ENCODE data around the gene ERO1A. TPM values are rescaled to one million over a fixed set of nuclear protein-coding genes. Genes with fewer than 3 reads are reported as not detected.

Gene ERO1A
- polyA plus RNA-seq, 1 donor, result 16.4 TPM

DNA sequence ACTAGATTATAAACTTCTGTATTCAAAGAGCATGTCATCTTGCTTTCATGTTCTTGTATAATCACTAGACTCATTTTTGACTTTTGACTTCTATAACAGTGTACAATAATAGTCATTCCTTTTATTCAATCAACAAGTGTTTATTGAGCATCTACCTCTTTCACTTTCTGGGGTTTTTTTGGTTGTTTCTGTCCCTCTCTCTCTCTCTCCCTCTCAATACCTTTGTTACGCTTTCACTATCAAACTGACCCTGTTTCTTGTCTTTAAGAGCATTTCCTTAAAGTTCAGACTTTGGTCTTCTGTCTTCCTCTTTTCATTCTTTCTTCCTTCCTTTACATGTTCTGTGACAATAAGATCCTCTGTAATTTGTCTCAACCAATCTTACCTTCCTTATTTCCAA lies 93.2 kb downstream of the ERO1A start:
- no peak for DNase-seq (ENCODE audit: low read depth)

DNA sequence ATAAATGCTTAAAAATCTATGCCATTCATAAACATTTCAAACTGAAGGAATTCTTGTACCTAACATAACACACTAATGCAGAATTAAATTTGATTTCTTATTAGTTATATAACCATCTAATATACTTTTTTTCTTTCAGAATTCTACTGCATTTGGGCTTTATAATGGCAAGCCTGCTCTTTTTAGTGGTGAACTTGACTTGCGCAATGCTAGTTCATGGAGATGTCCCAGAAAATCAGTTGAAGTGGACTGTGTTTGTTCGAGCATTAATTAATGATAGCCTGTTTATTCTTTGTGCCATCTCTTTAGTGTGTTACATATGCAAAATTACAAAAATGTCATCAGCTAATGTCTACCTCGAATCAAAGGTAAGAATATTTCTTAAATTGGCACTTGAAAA lies 95.4 kb downstream of the ERO1A start:
- DNase-seq (ENCODE audit: low read depth), result no peak

DNA sequence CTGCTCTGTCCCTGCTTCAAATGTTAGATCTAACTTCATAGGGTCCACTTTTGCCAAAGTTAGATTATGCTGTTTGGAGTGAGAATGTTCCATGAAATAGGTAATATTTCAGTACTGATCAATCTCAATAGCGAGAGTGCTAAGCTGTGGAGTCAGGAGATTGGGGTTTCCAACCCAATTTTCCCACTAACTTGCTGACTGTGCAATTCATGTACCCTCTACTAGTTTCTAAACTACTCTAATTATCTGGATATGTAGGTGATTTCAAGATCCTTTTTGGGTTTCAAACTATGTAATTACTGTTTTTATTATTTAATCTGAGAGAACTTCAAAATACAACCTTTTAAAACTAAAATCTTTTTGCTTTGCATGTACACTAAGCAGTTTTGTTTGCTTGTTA lies 96.8 kb downstream of the ERO1A start:
- DNase-seq (ENCODE audit: low read depth), result no peak

DNA sequence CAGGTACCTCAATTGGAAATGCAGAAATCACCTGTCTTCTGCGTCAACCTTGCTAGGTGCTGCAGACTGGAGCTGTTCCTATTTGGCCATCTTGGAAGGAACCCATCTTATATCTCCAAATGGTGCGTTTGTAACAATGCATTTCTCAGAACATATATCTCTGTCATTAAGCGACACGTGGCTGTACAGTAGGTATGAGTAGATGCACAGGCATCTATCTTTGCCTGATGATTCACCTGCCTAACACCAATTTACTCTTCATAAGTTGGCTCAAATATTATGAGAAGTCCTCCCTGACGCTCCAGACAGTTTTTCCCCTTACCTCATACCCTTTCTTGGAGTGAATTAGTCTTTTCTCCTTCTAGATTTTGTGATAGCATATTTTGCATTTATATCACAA lies 98.5 kb downstream of the ERO1A start:
- no peak for DNase-seq (ENCODE audit: low read depth)

DNA sequence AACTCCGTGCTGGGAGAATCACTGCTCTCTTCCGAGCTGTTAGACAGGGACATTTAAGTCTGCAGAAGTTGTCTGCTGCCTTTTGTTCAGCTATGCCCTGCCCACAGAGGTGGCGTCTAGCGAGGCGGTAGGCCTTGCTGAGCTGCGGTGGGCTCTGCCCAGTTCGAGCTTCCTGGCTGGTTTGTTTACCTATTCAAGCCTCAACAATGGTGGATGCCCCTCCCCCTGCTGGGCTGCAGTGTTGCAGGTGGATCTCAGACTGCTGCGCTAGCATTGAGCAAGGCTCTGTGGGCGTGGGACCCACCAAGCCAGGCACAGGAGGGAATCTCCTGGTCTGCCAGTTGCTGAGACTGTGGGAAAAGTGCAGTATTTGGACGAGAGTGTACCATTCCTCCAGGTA lies 99.0 kb downstream of the ERO1A start:
- no peak for DNase-seq (ENCODE audit: low read depth)

DNA sequence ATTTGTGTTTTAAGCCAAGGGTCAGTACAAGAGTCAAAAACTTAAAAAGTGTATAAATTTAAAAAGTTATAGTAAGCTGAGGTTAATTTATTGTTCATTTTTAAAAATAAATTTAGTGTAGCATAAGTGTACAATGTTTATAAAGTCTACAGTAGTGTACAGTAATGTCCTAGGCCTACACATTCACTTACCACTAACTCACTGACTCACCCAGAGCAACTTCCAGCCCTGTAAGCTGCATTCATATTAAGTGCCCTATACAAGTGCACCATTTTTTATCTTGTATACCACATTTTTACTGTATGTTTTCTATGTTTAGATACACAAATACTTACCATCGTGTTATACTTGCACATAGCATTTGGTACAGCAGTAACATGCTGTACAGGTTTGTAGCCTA lies 105.0 kb downstream of the ERO1A start:
- no peak for DNase-seq (ENCODE audit: low read depth)

Other genes starting within 250 kb of the ERO1A start
- gene TXNDC16, start 143.1 kb downstream of the ERO1A start, polyA plus RNA-seq (ENCODE audit: insufficient read length), result 5.0 TPM
- 4.2 TPM for gene GPR137C, start 142.7 kb downstream of the ERO1A start, polyA plus RNA-seq (ENCODE audit: insufficient read length)
- gene PSMC6, start 11.6 kb upstream of the ERO1A start, polyA plus RNA-seq (ENCODE audit: insufficient read length), result 103 TPM
- gene STYX, start 34.6 kb upstream of the ERO1A start, polyA plus RNA-seq (ENCODE audit: insufficient read length), result 14.2 TPM
- gene GNPNAT1, start 96.0 kb upstream of the ERO1A start, polyA plus RNA-seq (ENCODE audit: insufficient read length), result 14.1 TPM

All from forelimb muscle (tissue), 1 donor.